GM18511 (cell line): ENCODE results near the gene GPC6.

Source experiments
- ATAC-seq: cut with Tn5 transposase; IDR thresholded peaks from one replicate; pipeline ENCODE4 v1.9.1; 2021; ENCODE audit warnings: mild to moderate bottlenecking, moderate library complexity; ENCODE audit not compliant: unreplicated experiment

GPC6 gene

GRCh38 chr13:94065741-94066140 is 839.1 kb downstream of the GPC6 start:
- no peak for ATAC-seq

GRCh38 chr13:94073007-94073744 is 846.6 kb downstream of the GPC6 start:
- no peak for ATAC-seq

- ATAC-seq = no peak
These were observed 853.3 kb downstream of the GPC6 start for GRCh38 chr13:94079876-94080275.

GRCh38 chr13:94080527-94080926 is 853.9 kb downstream of the GPC6 start:
- no peak for ATAC-seq

GRCh38 chr13:94087100-94087499 is 860.5 kb downstream of the GPC6 start:
- no peak for ATAC-seq

GRCh38 chr13:94088742-94089141 is 862.1 kb downstream of the GPC6 start:
- no peak for ATAC-seq

GRCh38 chr13:94090773-94091480 is 864.3 kb downstream of the GPC6 start:
- no peak for ATAC-seq

GRCh38 chr13:94093652-94094315 is 867.2 kb downstream of the GPC6 start:
- ATAC-seq = no peak

GRCh38 chr13:94109715-94110374 is 883.2 kb downstream of the GPC6 start:
- no peak for ATAC-seq

- no peak for ATAC-seq
These were observed 885.6 kb downstream of the GPC6 start for GRCh38 chr13:94112227-94112626.

GRCh38 chr13:94112731-94113130 is 886.1 kb downstream of the GPC6 start:
- ATAC-seq = no peak

- ATAC-seq = no peak
These were observed 886.6 kb downstream of the GPC6 start for GRCh38 chr13:94113245-94113644.

GRCh38 chr13:94114166-94114565 is 887.6 kb downstream of the GPC6 start:
- ATAC-seq = no peak

- ATAC-seq = no peak
These were observed 888.4 kb downstream of the GPC6 start for GRCh38 chr13:94115054-94115453.

- ATAC-seq = no peak
These were observed 892.8 kb downstream of the GPC6 start for GRCh38 chr13:94119360-94119936.

- ATAC-seq = no peak
These were observed 894.3 kb downstream of the GPC6 start for GRCh38 chr13:94120878-94121277.

GRCh38 chr13:94121686-94122085 is 895.1 kb downstream of the GPC6 start:
- ATAC-seq = no peak

GRCh38 chr13:94122300-94122915 is 895.8 kb downstream of the GPC6 start:
- no peak for ATAC-seq

- no peak for ATAC-seq
These were observed 897.0 kb downstream of the GPC6 start for GRCh38 chr13:94123557-94123956.

GRCh38 chr13:94128430-94128829 is 901.8 kb downstream of the GPC6 start:
- ATAC-seq = no peak

GRCh38 chr13:94129490-94129894 is 902.9 kb downstream of the GPC6 start:
- ATAC-seq = no peak
